Left lobe of liver (tissue), 2 donors: ENCODE data around the gene ZNF446. TPM values are rescaled to one million over a fixed set of nuclear protein-coding genes. Genes with fewer than 3 reads are reported as not detected.

ENCODE experiments used
- ATAC-seq: fragments of 200-7000 bp; cut with Tn5 transposase; one replicate; pipeline ENCODE4 v1.9.1; 2020; ENCODE audit warnings: mild to moderate bottlenecking, moderate library complexity
- DNase-seq: peaks from one replicate; pipeline ENCODE4 v3.0.0-alpha.2; 2020; ENCODE audit warnings: low spot score
- total RNA-seq: library from RNA; stranded (reverse); gene quantifications from one replicate; pipeline ENCODE4 v1.2.1, GENCODE V29; 2021
- donor health status: DM: no; HTN: no; CAD: no; lungs with moderate emphysema.
- donor health status: DM: no; HTN: yes; CAD: no.

ZNF446 gene
- total RNA-seq, 1 donor from 2014 or later: 2.4 TPM

GRCh38 chr19:58519355-58520256, 43.5 kb downstream of the ZNF446 start, which contains the start of gene ZBTB45:
TSS of gene ZBTB45 (minus strand) at chr19:58519810. CDS start at chr19:58517673, 2,137 bp downstream.
- ATAC-seq (peak; percentile 86), DNase-seq (peak; percentile 92)

- ATAC-seq: no peak
- no peak for DNase-seq
Measured at GRCh38 chr19:58520257-58520599, 44.1 kb downstream of the ZNF446 start.

GRCh38 chr19:58521651-58522050, 45.5 kb downstream of the ZNF446 start:
- no peak for DNase-seq
- no peak for ATAC-seq

GRCh38 chr19:58522709-58523108, 46.6 kb downstream of the ZNF446 start:
- DNase-seq: no peak
- no peak for ATAC-seq

GRCh38 chr19:58529405-58529804, 53.3 kb downstream of the ZNF446 start:
- DNase-seq (no peak), ATAC-seq (no peak)

Other genes with a start within 250 kb of the ZNF446 start
- gene ZNF544, start 247.4 kb upstream of the ZNF446 start, total RNA-seq: 10.0 TPM
- 1.8 TPM for gene ZNF8, start 197.4 kb upstream of the ZNF446 start, total RNA-seq
- gene ERVK3-1, start 171.0 kb upstream of the ZNF446 start, total RNA-seq: 14.3 TPM
- gene ZSCAN22, start 149.4 kb upstream of the ZNF446 start, total RNA-seq: 2.4 TPM
- 1,433 TPM for gene A1BG, start 122.9 kb upstream of the ZNF446 start, total RNA-seq
- 2.4 TPM for gene ZNF497, start 113.6 kb upstream of the ZNF446 start, total RNA-seq
- 2.9 TPM for gene ZNF837, start 95.3 kb upstream of the ZNF446 start, total RNA-seq
- gene RPS5, start 89.1 kb upstream of the ZNF446 start, total RNA-seq: 311 TPM
- gene RNF225, start 80.7 kb upstream of the ZNF446 start, total RNA-seq: not detected
- gene ZNF584, start 67.7 kb upstream of the ZNF446 start, total RNA-seq: 5.8 TPM
- gene ZNF132, start 36.2 kb upstream of the ZNF446 start, total RNA-seq: 1.9 TPM
- gene ZNF324B, start 24.7 kb upstream of the ZNF446 start, total RNA-seq: 4.6 TPM
- 2.7 TPM for gene ZNF324, start 9.3 kb upstream of the ZNF446 start, total RNA-seq
- 736 TPM for gene SLC27A5, start 35.6 kb downstream of the ZNF446 start, total RNA-seq
- gene ZBTB45, start 43.5 kb downstream of the ZNF446 start, total RNA-seq: 5.0 TPM
- 84.0 TPM for gene TRIM28, start 67.7 kb downstream of the ZNF446 start, total RNA-seq
- 73.4 TPM for gene CHMP2A, start 78.8 kb downstream of the ZNF446 start, total RNA-seq
- 20.5 TPM for gene UBE2M, start 82.3 kb downstream of the ZNF446 start, total RNA-seq
- gene MZF1, start 97.0 kb downstream of the ZNF446 start, total RNA-seq: 15.2 TPM